HFF-Myc (cell line): ENCODE measurements around the gene PLEKHG4B.
"Not testable (repeated sequence)": the region's sequence is repeated elsewhere in the genome, so short reads cannot be mapped to it uniquely, and the experiment has no call there.

ENCODE experiments used
- DNase-seq: peaks from one replicate; pipeline ENCODE4 v3.0.0-alpha.2; 2011; ENCODE audit warnings: low read depth; ENCODE audit errors: extremely low read depth
- H3K4me3 ChIP-seq: replicated peaks from 2 replicates; pipeline ENCODE4 v1.5.1; 2011; ENCODE audit warnings: low read depth, mild to moderate bottlenecking, control low read depth, low read length
- TF ChIP-seq, protein P1 (sequence below): IDR thresholded peaks from 2 replicates; pipeline ENCODE4 v1.5.1; 2012; ENCODE audit warnings: mild to moderate bottlenecking, low read depth, low read length, control low read depth; ENCODE audit errors: missing control alignments

The PLEKHG4B gene

DNA sequence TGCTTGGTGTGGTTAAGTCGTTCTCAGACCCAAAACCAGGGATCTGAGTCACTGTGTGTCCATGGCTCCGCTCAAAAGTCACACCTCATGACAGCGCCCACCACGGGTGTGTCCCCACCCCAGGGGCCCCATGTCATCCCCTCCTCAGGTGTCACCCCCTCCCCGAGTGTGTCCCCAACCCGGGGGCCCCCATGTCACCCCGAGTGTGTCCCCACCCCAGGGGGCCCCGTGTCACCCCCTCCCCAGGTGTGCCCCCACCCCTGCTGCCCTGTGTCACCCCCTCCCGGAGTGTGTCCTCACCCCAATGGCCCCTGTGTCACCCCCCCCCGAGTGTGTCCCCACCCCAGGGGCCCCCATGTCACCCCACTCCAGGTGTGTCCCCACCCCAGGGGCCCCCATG, 104.4 kb downstream of the PLEKHG4B start:
- TF ChIP-seq, protein P1, sequence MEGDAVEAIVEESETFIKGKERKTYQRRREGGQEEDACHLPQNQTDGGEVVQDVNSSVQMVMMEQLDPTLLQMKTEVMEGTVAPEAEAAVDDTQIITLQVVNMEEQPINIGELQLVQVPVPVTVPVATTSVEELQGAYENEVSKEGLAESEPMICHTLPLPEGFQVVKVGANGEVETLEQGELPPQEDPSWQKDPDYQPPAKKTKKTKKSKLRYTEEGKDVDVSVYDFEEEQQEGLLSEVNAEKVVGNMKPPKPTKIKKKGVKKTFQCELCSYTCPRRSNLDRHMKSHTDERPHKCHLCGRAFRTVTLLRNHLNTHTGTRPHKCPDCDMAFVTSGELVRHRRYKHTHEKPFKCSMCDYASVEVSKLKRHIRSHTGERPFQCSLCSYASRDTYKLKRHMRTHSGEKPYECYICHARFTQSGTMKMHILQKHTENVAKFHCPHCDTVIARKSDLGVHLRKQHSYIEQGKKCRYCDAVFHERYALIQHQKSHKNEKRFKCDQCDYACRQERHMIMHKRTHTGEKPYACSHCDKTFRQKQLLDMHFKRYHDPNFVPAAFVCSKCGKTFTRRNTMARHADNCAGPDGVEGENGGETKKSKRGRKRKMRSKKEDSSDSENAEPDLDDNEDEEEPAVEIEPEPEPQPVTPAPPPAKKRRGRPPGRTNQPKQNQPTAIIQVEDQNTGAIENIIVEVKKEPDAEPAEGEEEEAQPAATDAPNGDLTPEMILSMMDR = no peak
- no peak overlapping the region for H3K4me3 ChIP-seq
- no peak for DNase-seq

DNA sequence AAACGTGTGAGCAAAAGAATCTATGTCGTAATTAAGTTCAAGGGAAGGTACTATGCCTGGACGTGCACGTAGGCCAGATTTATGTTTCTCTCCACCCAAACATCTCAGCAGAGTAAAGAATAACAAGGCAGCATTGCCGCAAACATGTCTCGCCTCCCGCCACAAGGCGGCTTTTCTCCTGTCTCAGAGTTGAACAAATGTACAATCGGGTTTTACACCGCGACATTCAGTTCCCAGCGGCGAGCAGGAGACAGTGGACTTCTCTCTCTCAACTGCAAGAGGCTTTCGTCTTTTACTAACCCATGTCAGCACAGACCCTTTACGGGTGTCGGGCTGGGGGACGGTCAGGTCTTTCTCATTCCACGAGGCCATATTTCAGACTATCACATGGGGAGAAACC, 105.1 kb downstream of the PLEKHG4B start:
- DNase-seq, H3K4me3 ChIP-seq: not testable (repeated sequence)

DNA sequence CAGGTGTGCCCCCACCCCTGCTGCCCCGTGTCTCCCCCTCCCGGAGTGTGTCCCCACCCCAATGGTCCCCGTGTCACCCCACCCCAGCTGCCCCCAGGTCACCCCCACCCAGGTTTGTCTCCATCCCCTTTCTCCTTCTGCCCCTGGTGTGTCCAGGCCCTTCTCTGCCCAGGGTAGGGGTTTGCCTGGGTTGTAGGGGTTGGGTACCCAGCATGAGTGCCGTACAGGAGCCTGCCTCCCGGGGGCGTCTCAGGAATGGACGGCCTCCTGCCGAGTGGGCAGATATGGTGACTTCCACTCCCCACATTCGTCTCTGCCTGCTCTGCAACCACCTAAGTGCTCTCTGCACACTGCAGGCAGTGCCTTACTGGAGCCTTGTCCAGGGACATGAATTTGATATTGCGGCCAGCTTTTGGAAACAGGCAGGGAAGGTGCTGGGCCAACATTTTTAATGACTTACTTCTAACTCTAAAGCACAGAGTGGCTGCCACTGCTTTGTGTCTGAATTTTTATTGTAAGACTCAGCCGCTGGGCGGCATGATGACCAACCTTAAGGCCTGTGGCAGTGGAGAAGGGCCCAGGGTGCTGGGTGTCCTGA, 106.0 kb downstream of the PLEKHG4B start:
- no peak for DNase-seq
- no peak overlapping the region for H3K4me3 ChIP-seq
- TF ChIP-seq, protein P1 = no peak

DNA sequence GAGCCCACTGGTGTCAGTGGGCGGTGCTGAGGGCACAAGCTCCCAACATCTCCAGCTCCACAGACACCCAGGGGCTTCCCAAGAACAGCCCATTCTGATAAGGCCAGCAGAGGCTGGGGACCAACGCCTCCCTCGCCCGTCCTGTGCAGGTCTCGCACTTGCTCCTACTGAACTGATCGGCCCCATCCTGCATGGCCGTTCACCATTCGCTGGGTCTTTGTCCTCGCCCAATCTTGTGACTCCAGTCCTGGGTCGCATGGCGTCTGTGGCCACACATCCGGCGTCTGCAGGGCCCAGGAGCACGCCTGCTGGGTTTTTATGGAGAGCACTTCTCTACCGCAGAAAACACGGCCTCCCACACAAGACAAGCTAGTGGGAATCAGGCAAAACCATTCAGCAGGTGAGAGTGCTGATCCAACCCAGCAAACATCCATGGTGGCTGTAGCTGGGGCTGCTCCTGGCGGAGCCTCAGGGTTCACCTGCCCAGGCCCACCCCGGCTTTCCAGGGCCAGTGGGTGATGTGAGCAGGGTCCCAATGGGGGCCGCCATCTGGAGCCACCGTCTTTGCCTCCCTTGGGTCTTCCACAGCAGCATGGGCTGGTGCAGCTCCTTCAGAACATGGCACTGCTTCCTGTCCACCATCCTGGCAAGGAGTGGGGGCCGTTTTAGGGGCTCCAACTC, 106.7 kb downstream of the PLEKHG4B start:
- no peak for DNase-seq
- H3K4me3 ChIP-seq = no peak overlapping the region
- TF ChIP-seq, protein P1 = no peak

DNA sequence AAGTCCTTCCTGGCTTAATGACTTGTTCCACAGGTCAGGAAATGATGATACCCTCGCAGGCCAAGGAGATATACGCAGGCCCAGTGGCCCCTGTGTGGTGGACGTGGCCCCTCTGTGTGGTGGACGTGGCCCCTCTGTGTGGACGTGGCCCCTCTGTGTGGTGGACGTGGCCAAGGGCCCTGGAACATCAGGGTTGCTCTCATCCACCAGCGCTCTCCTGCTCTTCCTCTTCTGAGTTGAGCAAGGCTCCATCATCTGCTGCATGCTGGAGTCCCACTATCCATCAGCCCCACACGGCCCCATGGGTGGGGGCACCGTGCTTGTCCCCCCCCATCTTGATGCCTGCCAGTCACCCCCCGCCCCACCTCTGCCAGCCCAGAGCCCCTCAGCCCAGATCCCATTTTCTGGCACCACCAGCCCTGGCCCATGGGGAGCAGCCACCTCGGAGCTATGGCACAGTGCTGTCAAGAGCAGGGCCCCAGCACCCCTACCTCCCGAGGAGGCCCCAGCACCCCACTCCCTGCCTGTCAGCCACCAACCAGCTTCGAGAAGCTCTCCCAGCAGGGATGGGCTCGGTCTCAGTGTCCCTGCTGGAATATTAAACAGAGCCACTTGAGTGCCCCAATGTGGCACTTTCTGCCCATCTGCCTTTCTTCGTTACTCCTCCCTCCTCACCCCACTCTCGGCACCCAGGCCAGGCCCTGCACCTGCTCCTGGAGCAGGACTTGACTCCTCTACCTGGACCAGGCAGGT, 107.4 kb downstream of the PLEKHG4B start:
- TF ChIP-seq, protein P1 = no peak
- no peak overlapping the region for H3K4me3 ChIP-seq
- no peak for DNase-seq

DNA sequence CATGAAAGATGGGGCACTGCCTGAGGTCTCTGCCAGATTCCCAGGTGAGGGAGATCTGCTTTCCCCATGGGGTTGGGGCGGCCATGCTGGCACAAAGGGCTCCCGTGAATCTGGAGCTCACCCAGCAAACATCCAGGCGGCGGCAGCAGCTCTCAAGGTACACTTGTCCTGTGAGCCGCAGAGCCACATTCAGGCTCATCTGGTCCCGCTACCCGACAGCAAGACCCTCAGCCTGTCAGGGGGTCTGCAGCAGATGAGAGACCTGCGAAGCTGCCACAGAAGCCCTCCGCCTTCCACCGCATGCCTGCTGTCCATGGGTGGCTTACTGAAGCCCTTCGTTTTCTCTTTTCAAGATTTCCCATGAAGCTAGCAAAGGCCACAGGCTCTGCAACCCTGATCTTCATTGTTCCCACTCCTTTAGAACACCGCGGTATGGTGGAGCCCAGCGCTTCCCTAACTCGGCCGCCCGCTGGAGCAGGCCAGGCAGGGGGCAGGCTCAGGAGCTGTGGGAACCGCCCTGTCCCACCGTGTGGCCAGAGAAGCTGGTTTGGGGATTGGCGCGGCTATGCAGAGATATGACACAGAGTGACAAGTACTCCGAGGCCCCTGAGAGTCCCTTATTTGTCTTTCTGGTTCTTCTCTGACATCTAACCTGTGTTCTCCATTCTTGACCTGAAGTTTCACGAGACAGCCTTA, 108.1 kb downstream of the PLEKHG4B start:
- no peak overlapping the region for H3K4me3 ChIP-seq
- TF ChIP-seq, protein P1 = no peak
- no peak for DNase-seq

DNA sequence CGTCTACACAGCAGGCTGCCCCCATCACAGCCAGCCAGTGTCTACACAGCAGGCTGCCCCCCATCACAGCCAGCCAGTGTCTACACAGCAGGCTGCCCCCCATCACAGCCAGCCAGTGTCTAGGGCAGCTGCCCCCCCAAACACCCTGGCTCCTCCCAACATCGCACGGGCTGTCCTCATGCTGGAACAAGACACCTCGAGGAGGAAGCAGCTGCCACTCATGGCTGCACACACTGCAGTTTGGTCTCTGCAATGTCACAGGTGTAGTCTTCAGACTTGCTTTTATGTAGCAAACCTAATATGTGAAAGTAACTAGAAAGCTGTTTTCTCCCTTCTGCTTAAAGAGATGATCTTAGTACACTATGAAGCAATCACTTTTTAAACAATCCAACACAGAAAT, 109.0 kb downstream of the PLEKHG4B start:
- H3K4me3 ChIP-seq = no peak overlapping the region
- no peak for DNase-seq
- TF ChIP-seq, protein P1 = no peak
